Psoas muscle (tissue), 8 donors: ENCODE results near the gene BAG5. TPM values are rescaled to one million over a fixed set of nuclear protein-coding genes. Genes with fewer than 3 reads are reported as not detected.

Source experiments
- ATAC-seq, 4 donors: fragments of 200-7000 bp; cut with Tn5 transposase; one replicate each; pipeline ENCODE4 v1.9.1; 2020; ENCODE audit warnings: moderate library complexity in 3 of 4, mild to moderate bottlenecking in 2 of 4
- DNase-seq, 2 donors: peaks; one replicate each; pipeline ENCODE4 v3.0.0-alpha.2; 2020
- H3K27ac ChIP-seq: fragments of 200-600 bp; one replicate; pipeline ENCODE4 v1.8.0; 2022
- H3K27me3 ChIP-seq, 3 donors: fragments of 200-600 bp in 1 of 3; one replicate each; pipeline versions ENCODE4 v1.6.1 to v1.8.0; 2013 to 2022; ENCODE audit warnings: low read length in 2 of 3, mild to moderate bottlenecking in 2 of 3, moderate library complexity in 1 of 3; ENCODE audit not compliant: insufficient read depth in 3 of 3
- H3K36me3 ChIP-seq, 2 donors: fragments of 200-600 bp in 1 of 2; one replicate each; pipeline versions ENCODE4 v1.6.1 to v1.8.0; 2013 to 2022; ENCODE audit warnings: low read depth in 1 of 2, mild to moderate bottlenecking in 1 of 2, moderate library complexity in 1 of 2; ENCODE audit not compliant: insufficient read depth in 1 of 2
- H3K4me1 ChIP-seq: fragments of 200-600 bp; one replicate; pipeline ENCODE4 v1.8.0; 2022
- H3K4me3 ChIP-seq: fragments of 200-600 bp; one replicate; pipeline ENCODE4 v1.8.0; 2022; ENCODE audit warnings: mild to moderate bottlenecking
- H3K9me3 ChIP-seq: fragments of 200-600 bp; one replicate; pipeline ENCODE4 v1.8.0; 2022
- WGBS, 3 donors: extraction: QIAGEN DNeasy Blood & Tissue Kit; methylation state at CpG; one replicate each; pipeline versions ENCODE4 v1.1.6 to v1.1.7; 2013; 5-methylcytosine and 5-hydroxymethylcytosine counted together
- intact Hi-C, 2 donors: fragments of 100-400 bp; cut with DNase I; formaldehyde crosslinking; loops; one replicate each; pipeline versions ENCODE4 v1.11.0 to v1.14.2; 2022
- polyA plus RNA-seq, 3 donors: library from polyadenylated mRNA; stranded (reverse); fragments of 200-250 nt; gene quantifications; one replicate each; pipeline ENCODE4 v1.2.3, GENCODE V29; 2013
- total RNA-seq, 4 donors: library from RNA; stranded (reverse); fragmentation: NEBNext Ultra II Directional in 2 of 4; extraction: Animal tissue kit (Norgen Biotek cat#: 25700) in 2 of 4; gene quantifications; one replicate each; pipeline versions ENCODE4 v1.2.1 to v1.2.4, GENCODE V29; 2021 to 2023
- TF ChIP-seq, protein P1 (sequence below): fragments of 200-600 bp; IDR thresholded peaks from one replicate; pipeline ENCODE4 v1.8.0; 2022; ENCODE audit warnings: antibody characterized with exemption
- donor health status: healthy with polysubstance abuse.
- donor health status: DM: no; HTN: no; CAD: no; lungs with moderate emphysema.
- donor health status: Bipolar disorder and iron deficiency.
- donor health status: healthy.
- donor health status: DM: yes; HTN: yes; CAD: no.
- donor health status: DM: no; HTN: no; CAD: no.
- donor health status: DM: no; HTN: no; CAD: no.
- donor health status: DM: yes; HTN: yes; CAD: no.

Gene BAG5
- total and polyA plus RNA-seq, 7 donors, result 8.7 to 29.5 (median 17.9) TPM

DNA sequence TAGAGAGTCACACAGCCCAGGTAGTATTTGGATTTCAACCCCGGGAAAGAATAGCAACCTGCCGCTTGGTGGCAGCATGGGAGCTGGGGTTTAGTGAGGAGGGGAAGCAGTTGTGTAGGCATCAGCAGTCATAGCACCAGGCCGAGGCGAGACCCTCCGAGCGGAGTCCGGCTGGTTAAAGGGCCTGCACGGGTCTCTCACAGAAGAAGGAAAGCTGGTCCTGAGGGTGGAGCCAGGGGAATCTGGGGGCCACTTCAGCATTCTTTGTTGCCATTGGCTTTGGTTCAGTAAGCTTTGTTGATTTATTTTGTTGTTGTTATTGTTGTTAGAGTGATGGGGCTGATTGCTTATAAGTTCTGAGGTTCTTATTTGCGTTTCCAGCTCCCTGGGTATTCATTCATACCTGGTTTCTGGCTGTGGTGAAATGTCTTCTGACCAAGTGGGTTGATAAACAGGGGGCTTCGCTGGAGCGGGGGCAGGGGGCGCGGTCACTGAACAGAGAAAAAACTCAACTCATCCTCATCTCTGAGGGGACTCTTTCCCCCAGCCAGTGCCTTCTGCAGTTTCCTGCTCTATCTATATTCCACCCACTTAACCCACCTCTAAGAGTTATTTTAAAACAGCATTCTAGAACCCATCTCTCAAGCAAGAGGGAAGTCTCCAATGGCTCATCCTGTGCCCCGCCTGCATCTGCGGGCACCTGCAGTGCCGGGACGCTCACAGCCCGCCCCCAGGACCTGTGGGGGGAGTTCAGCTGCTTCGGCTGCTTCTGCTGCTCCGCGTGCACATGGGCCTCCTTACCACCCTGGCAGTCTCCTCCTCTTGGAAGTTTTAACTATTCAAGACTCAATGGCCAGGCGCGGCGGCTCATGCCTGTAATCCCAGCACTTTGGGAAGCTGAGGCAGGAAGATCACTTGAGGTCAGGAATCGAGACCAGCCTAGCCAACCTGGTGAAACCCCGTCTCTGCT lies 51.4 kb downstream of the BAG5 start:
- Histone ChIP-seq H3K36me3 (peaks cover 3 to 52% of the 10 kb centered on the region in 2 donors), H3K27ac (no peak overlapping the region), H3K4me3 (no peak overlapping the region), H3K27me3 (no peaks in the 10 kb centered on the region), H3K9me3 (no peaks in the 10 kb centered on the region), H3K4me1 (peaks cover 16% of the 10 kb centered on the region)
- WGBS, 3 donors, result 88 to 91% (median 89%) methylated on average over 26 of the region's 26 CpGs
- TF ChIP-seq, protein P1, sequence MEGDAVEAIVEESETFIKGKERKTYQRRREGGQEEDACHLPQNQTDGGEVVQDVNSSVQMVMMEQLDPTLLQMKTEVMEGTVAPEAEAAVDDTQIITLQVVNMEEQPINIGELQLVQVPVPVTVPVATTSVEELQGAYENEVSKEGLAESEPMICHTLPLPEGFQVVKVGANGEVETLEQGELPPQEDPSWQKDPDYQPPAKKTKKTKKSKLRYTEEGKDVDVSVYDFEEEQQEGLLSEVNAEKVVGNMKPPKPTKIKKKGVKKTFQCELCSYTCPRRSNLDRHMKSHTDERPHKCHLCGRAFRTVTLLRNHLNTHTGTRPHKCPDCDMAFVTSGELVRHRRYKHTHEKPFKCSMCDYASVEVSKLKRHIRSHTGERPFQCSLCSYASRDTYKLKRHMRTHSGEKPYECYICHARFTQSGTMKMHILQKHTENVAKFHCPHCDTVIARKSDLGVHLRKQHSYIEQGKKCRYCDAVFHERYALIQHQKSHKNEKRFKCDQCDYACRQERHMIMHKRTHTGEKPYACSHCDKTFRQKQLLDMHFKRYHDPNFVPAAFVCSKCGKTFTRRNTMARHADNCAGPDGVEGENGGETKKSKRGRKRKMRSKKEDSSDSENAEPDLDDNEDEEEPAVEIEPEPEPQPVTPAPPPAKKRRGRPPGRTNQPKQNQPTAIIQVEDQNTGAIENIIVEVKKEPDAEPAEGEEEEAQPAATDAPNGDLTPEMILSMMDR, result no peak
- ATAC-seq (no peak), DNase-seq (peak in 1 of 2 donors; percentile 52)
- intact Hi-C loops, result no loop called here

DNA sequence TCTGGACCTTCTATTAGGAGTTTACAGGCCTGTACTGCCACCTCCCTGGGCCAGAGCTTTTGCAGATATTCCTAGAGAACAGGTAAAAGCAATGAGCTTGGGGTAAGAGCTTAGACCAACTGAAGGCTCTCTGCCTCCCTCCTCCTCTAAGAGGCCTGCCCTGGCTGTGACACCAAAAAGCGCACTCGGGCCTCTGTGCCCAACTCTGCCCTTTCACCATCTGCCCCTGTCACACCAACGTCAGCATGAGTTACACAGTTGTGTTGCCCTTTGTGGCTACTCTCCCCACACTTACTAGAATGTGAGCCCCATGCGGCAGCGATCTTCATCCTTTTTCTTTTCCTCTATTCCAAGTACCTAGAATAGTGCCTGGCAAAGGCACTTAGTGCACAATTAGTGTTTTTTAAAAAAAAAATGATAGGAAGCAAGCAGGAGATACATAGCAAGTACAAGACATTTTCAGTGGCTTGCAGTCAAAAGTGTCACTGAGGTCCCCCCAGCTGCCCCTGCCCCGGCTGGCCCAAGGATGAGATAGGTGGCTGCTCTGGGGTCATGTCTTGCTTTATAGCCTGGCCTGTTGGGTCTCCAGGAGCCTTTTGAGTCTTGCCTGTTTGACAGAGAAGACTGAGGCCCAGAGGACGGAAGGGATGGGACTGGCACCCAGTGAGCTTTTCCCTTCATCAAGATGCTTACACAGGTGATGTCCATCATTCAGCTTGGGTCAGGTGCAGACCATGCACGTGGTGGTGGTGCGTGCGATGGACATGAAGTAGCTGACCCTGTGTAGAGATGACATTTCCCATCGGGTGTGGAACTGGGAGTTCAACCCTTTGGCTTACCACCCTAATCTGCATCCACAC lies 52.4 kb downstream of the BAG5 start:
- TF ChIP-seq, protein P1, result no peak
- Histone ChIP-seq H3K27me3 (no peaks in the 10 kb centered on the region), H3K27ac (no peak overlapping the region), H3K4me3 (no peak overlapping the region), H3K4me1 (peaks cover 16% of the 10 kb centered on the region), H3K9me3 (no peaks in the 10 kb centered on the region), H3K36me3 (peaks cover 3 to 61% of the 10 kb centered on the region in 2 donors)
- no peak for ATAC-seq
- intact Hi-C loops, result no loop called here
- peak in 1 of 2 donors; percentile 23 for DNase-seq
- 83 to 88% (median 85%) methylated on average over 11 of the region's 11 CpGs for WGBS, 3 donors

DNA sequence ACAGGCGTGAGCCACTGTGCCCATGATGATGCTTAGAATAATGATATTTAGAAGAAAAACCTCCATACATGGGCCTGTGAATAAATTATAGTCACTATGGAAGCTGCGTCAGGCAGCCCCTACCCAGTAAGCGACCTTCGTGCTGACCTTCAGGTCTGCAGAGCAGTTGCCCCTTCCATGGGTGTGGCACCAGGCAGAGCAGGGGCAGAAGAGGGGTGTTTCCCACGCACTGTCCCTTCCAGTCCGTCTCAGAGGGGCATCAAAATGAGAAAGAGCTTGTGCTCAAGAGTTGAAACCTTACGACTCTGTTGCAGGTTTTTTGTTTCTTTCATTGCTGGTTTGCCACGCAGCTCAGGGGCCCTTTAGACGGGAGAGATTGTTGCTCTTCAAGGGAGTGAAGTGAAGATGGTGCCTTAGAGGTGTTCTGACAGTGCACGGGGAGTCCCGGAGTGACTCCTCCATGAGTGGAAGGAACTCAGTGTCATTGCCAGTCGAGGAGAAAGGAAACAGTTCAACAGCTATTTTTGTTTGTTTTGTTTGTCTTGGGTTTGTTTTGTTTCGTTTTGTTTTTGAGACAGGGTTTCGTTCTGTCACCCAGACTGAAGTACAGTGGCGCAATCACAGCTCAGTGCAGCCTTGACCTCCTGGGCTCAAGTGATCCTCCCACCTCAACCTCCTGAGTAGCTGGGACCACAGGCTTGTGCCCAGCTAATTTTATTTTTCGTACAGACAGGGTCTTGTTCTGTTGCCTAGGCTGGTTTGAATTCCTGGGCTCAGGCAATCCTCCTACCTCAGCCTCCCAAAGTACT lies 53.7 kb downstream of the BAG5 start:
- peaks cover 13% of the 10 kb centered on the region for H3K4me1 ChIP-seq
- no peaks in the 10 kb centered on the region for H3K9me3 ChIP-seq
- no peak overlapping the region for H3K27ac ChIP-seq
- H3K27me3 ChIP-seq, result no peaks in the 10 kb centered on the region
- intact Hi-C loops, result no loop called here
- ATAC-seq, result no peak
- DNase-seq, result peak in 1 of 2 donors; percentile 16
- peaks cover 7 to 75% of the 10 kb centered on the region in 2 donors for H3K36me3 ChIP-seq
- TF ChIP-seq, protein P1, result no peak
- WGBS, 3 donors, result 88 to 89% (median 88%) methylated on average over 16 of the region's 16 CpGs
- no peak overlapping the region for H3K4me3 ChIP-seq

DNA sequence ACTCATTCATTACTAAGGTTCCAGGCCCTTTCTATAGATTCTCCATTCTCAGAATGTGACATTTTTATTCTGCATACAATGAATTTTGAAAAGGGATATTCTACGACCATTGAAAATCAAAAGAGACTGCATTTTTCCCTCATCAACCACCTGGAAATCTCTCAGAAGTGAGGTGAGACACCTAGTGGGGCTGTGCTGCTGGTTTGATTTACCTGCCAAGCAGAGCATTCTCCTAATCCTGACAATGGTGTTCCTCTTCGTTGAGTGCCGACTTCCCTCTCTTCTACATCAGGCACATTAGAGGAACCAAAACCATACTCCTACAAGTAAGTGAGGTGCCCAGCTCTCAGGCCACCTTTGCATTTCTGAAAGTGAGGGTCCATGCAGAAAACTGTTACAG lies 54.7 kb downstream of the BAG5 start:
- Histone ChIP-seq H3K27ac (no peak overlapping the region), H3K9me3 (no peaks in the 10 kb centered on the region), H3K36me3 (peaks cover 7 to 85% of the 10 kb centered on the region in 2 donors), H3K27me3 (no peaks in the 10 kb centered on the region), H3K4me1 (peaks cover 5% of the 10 kb centered on the region), H3K4me3 (no peak overlapping the region)
- intact Hi-C loops, result no loop called here
- WGBS, 3 donors, result 86 to 90% (median 88%) methylated on average over 3 of the region's 3 CpGs
- ATAC-seq (no peak), DNase-seq (no peak)
- TF ChIP-seq, protein P1, result no peak
